ENCODE measurements around the gene SUPT7L.
"Not testable (repeated sequence)": the region's sequence is repeated elsewhere in the genome, so short reads cannot be mapped to it uniquely, and the experiment has no call there.

Gene SUPT7L

DNA sequence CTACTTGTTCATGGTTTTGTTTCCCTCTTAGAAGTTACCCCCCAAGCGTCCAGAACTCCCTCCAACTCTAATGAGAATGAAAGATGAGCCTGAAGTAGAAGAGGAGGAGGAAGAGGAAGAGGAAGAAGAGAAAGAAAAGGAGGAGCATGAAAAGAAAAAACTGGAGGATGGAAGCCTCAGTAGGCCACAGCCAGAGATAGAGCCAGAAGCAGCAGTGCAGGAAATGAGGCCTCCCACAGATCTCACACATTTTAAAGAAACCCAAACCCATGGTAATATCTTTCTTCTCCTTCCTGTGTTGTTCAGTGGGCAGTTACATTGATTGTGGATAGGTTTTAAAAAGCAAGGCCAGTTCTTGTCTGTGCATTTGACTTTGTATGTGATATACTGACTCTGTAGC, 21.6 kb upstream of the SUPT7L start:
- DNase-seq, result not testable (repeated sequence)

DNA sequence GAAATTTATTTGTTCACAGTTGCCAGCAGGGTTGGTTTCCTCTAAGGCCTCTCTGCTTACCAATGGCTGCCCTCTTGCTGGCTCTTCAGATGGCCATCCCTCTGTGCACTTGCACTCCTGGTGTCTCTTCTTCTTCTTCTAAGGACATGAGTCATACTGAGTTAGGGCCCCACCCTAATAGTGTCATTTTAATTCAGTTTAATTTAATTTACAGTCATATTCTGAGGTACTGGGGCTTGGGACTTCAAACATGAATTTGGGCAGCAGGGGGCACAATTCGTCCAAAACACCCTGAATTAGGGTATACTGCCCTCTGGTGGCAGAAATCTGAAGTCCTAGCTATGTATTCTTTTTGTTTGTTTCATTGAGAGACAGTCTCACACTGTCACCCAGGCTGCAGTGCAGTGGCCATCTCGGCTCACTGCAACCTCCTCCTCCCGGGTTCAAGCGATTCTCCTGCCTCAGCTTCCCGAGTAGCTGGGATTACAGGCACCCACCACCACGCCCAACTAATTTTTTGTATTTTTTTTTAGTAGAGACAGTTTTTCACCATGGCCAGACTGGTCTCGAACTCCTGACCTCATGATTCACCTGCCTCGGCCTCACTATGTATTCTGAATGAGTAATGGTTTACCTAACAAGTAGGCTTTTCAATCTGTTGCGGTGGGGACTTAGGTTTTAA, 20.1 kb upstream of the SUPT7L start:
- peak; percentile 93 for DNase-seq

DNA sequence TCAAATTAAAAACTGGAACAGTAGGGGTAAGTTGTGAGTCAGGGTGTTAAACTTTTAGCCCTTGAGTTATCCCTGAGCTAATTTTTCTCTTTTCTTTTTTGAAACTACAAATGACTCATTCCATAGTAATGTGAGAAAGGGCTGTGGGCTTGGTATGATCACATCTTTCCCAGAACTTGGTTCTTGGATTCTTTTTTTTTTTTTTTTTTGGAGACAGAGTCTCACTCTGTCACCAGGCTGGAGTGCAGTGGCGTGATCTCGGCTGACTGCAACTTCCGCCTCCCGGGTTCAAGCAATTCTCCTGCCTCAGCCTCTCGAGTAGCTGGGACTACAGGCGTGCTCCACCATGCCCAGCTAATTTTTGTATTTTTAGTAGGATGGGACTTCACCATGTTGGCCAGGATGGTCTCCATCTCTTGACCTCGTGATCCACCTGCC, 18.9 kb upstream of the SUPT7L start:
- not testable (repeated sequence) for DNase-seq

DNA sequence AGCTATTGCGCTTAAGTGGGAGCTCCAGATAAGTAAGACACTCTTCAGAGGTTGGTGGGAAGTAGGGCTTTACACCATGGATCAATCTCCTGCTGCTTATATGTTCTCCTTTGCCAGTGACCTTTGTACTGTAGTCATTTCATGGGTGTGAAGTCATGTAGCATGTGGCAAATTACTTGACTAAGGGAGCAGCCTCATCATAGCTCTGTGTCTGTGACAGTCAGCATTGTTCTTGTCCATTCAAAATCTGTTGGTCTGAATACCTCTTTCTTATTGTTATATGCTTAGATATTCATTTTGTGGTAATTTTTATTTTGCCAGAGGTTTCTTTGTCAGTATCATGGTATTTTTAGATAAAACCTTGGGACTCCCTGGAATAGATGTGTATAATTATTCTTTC, 18.4 kb upstream of the SUPT7L start:
- no peak for DNase-seq

DNA sequence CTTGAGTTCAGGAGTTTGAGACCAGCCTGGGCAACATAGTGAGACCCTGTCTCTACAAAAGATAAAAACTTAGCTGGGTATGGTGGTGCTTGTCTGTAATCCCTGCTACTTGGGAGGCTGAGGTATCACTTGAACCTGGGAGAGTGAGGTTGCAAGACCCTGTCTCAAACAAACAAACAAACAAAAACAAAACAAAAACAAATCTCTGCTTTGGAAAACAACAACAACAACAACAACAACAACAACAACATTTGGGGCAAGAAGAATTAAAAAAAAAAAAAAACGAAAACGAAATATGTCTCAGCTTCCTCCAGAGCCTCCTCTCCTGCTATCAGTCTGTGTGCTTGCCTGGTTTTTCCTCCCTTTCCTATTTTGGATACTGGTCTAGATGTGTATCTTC, 17.2 kb upstream of the SUPT7L start:
- DNase-seq, result no peak

DNA sequence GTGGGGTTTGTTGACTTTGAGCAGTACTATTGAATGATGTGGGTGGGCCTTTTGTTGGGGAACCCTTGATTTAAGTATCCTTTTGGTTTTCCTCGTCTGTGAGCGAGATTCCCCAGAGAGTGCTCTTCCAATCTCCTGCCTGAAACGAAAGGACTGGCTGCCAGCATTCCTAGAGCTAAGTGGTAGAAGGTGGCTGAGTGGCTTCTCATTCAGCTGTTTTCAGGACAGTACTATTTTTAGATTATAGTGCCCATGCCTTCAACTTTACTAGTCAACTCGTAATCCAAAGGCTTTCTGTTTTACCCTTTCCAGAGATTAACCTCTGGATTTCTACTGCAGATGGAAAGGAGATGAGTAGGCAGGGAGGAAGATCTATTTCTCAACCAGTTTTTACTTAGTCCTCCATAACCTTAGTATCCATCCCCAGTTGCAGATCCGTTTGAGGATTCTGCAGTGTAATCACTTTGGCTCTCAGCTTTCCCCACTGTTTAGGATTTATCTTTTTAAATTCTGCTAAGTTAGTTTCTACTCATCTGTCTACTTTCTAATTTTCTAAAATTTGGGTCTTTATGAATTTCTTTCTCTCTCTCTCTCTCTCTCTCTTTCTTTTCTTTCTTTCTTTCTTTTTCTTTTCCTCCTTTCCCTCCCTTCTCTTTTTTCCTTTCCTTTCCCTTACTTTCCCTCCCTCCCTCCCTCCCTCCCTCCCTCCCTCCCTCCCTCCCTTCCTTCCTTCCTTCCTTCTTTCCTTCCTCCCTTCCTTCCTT, 9.5 kb upstream of the SUPT7L start:
- no peak for DNase-seq

DNA sequence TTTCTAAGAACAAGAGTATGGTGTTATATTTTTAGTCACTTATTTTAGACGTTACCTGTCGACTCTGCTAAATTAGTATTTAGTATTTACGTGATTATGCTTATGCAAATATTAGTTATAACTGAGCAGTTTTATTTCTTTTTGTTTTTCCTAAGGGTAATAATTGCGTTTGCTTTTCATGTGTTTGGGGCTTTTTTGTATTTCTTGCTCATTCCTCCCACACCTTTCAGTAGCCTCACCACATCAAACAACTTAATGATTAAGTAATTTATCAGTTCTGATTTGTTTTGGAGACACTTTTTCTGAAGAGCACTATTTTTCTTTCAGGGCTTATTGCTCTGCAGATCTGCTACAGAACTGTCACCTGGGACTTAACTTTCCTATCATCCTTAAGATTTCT, 7.8 kb upstream of the SUPT7L start:
- DNase-seq, result no peak

DNA sequence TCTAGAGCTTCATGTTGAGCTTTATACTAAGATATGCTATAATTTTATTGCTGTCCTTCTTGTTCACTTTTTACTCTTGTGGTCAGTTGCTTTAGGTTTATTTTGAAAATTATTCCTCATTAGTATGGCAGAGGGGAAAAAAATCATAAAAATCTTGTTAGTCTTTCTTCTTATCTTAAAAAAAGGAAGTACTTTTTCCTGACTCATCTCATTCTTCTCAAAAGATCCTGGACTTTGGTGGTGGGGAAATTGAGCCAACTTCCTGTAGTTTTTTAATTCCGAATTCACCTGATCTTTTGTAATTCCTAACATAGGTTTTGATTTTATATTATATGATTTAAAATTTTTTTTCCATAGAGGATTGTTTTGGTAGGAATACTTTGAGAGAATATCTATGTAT, 4.0 kb upstream of the SUPT7L start:
- DNase-seq, result no peak

DNA sequence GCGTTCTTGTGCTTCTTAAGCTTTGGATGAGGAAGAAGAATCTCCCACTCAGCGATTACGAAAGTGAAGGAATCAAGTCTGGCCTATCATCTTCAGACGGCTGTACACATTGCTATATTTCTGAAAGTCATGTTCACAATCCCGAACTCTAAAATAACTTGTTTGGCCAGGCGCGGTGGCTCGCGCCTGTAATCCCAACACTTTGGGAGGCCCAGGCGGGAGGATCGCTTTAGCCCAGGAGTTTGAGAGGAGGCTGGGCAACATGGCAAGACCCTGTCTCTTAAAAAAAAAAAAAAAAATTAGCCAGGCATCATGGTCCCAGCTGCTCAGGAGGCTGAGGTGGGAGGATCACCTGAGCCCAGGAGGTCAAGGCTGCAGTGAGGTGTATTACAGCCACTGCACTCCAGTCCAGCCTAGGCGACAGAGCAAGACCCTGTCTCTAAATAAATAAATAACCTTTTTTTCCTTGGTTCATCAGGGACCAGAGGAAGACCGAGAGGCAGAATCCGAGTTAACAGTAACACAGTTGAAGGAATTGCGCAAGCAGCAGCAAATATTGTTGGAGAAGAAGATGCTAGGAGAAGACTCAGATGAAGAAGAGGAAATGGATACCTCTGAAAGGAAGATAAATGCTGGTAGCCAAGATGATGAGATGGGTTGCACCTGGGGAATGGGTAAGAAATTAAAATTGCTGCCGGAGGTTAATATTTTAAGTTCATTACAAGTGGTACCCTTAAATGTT, 1.4 kb upstream of the SUPT7L start:
- DNase-seq, result no peak

DNA sequence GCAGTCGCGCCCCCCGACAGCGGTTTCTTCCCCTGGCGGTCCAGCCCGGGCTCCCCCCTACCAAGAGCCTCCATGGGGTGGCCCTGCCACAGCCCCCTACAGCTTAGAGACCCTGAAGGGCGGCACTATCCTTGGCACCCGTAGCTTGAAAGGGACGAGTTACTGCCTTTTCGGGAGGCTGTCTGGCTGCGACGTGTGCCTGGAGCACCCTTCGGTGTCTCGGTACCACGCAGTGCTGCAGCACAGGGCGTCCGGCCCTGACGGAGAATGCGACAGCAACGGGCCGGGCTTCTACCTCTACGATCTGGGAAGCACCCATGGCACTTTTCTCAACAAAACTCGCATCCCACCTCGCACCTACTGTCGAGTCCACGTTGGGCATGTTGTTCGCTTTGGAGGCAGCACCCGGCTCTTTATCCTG, 750 bp upstream of the SUPT7L start:
- DNase-seq, result no peak

DNA sequence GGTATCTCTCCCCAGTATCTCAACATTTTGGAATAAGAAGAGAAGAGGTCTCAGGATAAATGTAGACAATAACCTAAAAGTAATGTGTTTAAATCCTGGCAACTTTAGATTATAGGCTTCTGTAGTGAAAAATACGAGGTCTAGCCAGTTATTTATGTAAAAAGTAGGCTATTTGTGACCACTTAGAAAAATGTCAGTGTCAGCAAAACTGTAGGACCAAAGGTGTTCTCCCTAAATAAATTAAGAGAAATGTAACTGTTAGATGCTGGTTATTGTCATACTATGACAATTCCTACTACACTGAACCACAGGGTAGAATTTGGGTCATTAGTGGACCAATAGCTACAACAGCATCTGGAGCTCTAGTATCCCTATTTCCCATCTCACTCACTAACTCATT, 2.0 kb downstream of the SUPT7L start:
- DNase-seq, result no peak

DNA sequence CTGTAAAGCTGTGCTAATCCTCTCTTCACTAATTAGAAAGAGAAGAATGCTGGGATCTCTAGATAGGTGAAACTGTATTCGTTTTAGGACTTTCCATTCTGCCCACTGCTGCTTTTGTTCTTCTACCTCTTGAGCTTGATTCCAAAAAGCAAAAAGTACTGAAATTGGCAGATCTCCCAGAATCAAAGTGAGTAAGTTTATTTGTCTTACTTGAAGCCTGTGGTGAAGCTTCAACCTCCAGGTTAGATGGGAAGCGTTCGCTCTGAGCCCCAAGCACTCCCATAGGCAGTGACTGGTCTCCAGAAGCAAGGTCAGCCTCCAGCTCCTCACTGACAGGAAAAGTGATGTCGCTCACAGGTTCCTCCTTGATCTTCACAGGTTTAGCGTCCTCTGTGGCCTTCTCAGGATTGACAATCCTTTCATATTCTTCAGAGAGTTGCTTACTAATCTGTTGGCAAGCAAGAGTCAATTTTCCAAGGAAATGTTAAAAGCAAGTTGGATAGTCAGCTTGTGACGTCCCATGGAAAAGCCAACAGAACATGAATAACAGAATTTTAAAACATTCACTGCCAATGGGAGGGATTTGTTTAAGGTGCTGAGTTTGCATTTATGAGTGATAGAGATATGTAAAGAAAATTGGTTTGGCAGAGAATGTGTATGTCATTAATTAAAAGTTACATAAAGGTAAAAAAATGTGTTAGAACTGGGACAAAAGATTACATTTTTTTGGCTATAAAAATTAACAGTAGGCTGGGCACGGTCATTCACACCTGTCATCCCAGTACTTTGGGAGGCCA, 8.1 kb downstream of the SUPT7L start:
- DNase-seq, result no peak

DNA sequence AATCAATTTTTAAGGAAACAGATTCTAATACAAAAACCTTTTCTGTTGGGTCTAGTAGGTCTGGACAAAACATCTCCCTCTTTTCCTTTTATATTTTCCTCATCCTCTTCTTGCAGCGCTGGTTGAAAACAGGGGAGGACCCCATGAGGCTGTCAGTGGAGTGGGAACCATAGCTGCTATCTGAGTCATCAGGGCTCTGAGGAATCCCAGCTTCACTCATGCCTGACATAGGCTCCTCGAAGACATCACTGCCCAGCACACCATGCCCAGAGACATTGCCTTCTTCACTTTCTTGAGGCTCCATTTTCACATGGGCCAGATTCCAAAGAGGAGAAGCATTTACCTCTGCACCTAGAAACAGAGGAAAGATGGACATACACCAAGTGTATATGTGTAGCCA, 10.0 kb downstream of the SUPT7L start:
- DNase-seq, result no peak

DNA sequence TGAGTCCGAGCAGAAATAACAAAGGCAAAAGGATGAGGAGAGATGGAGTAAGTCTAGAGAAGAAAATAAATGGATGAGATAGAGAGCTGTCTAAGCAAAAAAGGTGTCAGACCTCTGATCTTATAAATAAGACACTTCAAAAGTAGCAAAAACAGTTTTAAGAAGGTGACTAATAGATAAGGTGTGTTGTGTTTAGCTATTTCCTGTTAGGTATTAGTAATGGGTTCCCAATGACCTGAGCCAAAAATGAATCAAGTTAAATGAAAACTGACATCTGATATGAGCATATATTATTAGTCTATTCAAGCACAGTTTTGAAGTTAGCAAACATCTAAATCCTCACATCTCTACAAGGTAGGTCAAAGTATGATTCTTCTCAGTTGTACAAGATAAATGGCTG, 10.6 kb downstream of the SUPT7L start:
- DNase-seq, result no peak

DNA sequence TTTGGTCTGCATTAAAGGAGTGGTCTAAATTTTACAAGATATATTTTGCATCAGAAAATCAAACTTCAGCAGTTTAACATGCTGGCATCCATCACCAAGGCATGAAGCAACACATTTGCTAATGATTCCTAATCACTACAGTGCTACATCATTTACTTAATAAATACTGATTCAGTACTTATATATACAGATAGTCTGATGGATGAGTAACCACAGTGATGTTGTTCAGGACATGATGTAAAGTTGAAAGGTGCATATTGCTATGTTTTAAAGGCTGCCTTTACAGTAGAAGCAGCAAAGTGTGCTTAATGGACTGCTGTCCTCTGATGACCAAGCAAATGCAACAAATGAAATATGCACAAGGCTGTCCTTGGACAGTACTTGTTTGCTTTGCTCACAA, 11.1 kb downstream of the SUPT7L start:
- no peak for DNase-seq

DNA sequence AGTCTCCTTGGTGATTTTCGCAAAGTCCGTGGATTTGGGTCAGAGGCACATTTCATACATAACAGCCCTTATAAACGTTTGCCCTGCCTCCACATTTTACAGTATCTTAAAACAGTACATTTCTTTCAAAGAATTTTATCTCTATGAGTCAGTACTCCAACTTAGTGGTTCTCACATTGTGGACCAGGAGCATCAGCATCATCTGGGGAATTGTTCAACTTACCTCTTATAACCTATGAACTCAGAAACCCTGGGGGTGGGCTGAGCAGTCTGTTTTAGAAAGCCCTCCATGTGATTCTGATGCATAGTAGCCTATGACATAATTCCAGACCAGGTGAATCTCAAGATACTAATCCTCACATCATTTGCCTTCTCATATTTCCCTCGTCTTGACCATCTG, 12.4 kb downstream of the SUPT7L start:
- no peak for DNase-seq

DNA sequence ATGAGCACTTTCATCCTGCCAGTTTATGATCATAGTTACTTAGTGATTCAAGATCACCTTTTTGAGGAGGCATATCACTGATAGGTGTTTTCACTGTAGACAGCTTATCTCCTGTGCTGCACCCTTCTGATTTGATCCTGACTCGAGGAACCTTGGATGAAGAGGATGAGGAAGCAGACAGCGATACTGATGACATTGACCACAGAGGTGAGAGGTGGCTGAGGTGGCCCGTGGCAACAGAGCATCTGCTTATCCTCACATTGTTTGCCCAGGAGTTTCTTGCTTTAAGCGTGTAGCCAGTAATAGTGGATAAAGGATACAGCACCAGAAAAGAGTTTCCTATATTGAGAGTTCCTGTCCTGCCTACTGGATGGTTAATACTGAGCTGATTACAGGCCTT, 15.7 kb downstream of the SUPT7L start:
- no peak for DNase-seq

DNA sequence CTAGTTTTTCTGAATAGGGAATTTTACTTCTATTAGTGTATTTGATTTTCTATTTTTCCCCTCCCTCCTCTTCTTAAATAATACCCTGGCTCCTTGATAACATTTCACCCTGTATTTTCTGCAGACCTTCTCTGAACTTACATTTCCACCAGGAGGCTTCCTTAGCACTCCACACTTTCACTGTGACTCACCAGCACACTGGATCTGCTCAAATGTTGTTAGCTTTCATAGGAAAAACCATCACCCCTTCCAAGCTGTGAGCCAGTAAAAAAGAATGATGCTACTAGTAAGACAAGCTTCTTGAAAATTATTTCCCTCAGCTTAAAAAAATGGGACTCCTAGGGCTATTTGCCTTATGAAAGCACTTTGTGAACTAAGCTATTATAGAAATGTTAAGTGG, 16.1 kb downstream of the SUPT7L start:
- DNase-seq, result no peak

DNA sequence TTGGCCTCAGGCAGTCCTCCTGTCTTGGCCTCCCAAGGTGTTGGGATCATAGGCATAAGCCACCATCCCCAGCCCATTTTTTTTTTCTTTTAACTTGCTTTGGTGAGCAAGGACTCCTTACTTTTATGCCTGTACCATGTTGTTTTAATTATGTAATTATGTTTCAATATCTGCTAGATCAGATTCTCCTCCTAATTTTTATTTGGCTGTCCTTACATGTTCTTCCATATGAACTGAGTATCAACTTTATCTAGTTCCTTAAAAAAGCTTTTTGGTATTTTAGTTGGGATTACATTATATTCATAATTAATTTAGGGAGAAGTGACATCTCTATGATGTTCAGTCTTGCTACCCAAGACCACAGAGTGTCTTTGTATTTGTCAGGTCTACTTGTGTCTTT, 18.2 kb downstream of the SUPT7L start:
- no peak for DNase-seq

DNA sequence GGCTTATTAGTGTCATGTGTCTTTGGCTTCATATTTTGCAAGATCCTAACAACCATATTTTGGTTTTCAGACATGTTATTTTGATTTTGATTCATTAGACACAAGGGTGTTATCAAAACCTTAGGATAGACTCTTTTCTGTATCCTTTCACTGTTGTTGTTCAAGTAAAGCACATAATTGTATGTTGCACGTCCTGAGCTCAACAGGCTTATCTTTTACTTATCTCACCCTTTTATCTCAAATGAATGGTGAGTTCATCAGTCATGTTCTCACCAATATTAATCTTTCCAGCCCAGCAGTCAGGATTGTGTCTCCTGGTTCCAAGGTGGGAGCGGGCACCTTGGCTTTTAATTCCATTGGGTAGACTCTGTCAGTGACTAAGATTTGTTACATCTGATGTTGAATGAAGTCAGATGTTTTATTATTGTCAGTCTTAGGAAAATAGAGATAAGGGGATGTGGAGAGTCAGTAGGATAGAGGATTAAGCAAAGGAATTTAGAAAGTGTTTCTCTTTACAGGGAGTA, 22.6 kb downstream of the SUPT7L start:
- DNase-seq, result no peak

DNA sequence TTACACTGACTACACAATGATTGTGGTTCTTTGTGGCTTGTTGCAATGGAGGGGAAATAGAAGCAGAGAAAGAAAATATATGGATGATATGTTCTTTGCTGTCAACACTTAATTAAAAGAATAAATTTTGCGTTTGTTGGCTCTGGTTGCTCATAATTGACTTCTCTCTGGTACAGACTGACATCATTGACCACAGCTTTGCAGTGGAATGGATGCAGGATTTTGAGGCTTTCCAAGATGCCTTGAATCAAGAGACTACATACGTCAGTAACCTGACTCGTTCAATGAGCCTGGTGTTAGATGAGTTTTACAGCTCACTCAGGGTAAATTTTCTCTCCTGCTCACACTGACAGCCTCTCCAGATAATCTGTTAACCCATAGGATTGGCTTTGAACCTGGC, 24.7 kb downstream of the SUPT7L start:
- no peak for DNase-seq

DNA sequence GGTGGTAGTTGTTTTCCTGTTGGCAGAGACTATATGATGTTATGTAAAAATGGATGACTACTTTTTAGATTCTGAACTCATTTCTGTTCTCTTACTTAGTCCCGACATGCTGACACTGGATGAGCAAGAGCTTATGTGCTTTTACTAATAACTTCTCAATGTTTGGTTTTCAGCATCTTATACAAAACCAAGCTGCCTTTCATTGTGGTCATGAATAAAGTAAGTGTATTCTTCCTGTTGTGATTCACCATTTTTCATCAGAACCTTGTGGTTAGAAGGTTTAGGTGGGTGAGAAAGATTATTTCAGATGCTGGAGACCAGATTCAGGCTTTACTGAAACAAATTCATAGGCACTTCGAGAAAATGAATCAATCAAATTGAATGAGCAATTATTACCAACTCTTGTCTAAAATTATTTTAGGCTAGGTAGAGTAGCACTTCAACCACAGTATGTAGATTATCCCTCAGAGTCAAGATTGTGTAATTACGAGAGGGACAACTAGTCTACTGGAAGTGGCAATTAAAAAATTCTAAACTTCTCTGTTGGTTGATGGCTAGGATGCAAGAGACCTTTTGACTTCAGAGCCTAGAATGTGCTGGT, 25.3 kb downstream of the SUPT7L start:
- DNase-seq, result no peak

DNA sequence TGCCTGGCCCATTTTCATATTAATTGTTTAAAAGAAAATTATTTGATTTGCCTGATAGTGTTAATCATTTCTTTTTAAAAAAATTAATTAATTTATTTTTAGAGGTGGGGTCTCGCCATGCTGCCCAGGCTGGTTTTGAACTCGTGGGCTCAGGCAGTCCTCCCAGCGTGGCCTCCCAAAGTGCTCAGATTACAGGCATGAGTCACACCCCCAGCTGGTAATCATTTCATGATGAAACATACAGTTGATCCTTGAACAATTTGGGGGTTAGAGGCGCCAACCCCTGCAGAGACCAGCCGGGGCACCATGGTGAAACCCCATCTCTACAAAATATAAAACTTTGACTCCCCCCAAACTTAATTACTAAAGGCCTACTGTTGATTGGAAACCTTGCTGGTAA, 26.6 kb downstream of the SUPT7L start:
- no peak for DNase-seq
